ENCODE data around the gene GSE1.
A peak's percentile ranks its signal among the peaks of the same experiment; 100 is the strongest.

GSE1 gene

DNA sequence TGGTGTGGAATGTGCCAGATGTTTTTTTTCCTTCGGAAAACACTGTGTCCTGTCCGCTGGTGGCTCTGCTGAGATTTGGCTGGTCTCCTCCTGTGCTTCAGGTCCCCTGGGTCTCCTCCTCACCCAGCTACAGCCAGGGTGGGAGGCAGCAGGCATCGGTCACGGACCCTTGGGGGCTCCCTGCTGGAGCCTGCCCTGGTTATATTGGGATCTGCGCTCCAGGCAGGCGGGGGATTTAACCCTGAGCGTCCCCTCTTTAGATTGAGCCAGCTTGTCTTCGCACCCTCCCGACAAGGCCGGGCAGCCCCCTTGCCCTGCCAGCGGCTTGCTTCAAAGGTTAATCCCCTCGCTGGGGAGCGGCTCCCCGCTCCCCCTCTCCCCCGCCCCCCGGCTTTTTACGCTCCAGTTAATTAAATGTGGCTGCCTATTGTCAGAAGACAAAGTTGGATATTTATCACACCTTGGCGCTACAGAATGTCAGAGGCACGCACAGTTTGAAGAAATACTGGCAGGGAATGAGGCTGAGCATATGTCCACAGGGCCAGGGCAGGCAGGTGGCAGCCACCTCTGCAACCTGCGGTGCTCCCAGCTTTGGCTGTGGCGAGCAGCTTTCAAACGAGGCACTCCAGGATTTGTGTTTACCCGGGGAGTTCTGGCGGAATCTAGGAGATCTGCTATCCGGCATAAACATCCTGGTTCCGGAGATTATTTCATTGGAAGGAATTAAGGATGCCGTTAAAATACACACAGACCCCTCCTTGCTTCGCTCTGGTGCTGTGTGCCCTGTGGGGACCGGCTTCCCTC, 38.2 kb upstream of the GSE1 start:
- no peak for DNase-seq

DNA sequence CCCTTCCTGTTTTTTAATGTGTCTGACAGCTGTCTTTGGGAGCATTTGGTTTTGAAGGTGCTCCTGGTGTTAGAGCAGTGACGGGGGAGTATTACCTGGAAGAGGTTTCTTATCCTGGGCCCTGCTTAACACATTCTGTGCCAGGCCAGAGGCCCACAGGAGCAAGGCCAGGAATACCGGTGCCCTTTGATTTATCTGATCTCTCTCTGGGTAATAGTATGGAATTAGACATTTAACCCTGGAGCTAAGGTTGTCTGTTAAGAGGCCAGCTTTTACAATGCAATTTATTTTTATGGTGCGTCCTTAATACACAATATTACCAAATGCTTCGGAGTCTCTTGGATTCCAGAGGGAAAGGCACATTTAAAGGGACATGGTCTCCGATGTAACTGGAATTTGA, 37.2 kb upstream of the GSE1 start:
- DNase-seq, result no peak

DNA sequence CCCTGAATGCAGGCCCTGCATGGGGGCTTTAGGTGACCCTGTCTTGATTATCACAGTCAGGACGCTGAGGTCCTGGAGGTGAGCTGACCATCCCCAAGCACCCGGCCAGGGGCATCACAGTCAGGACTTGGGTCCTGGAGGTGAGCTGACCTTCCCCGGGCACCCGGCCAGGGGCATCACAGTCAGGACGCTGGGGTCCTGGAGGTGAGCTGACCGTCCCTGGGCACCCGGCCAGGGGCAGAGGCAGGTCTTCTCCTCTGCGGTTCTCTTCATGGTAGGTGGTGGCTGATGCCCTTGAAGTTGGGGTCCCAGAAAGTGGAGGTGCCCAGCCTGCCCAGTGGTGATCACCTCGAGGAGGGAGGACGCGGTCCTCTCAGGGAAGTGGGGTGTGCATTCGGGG, 36.2 kb upstream of the GSE1 start:
- DNase-seq, result no peak

DNA sequence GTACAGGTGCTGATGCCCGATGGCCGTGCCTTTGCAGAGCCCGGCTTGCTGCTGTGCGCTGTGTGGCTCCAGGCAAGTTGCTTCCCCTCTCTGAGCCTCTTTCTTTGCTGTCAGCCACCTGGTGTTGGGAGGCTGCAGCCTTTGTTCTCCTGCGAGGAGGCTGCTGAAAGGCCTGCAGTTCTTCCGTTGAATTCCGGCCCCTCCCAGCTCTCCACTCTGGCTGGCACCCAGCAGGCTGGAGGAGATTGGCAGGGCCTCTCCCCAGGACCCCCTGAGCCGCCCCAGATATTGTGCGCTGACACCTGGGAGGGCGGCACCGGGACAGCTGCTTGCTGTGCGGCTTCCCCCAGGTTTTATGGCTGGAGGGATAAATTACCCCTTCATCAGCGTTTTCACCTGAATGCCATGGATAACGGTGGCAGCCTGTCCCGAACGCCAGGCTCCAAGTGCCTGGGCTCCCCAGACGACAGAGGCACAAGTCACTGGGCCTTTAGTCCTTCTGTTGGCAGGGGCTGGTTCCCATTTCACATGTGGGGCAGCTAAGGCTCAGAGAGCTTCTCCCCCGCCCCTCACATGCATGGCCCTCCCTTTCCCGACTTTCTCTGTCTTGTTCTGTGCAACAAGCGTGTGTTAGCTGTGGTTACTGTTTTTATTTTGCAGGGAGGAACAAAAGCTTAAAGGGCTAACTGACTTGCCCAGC, 35.1 kb upstream of the GSE1 start:
- DNase-seq, result no peak

GRCh38 chr16:85578599-85578948, 34.5 kb upstream of the GSE1 start:
- no peak for DNase-seq

DNA sequence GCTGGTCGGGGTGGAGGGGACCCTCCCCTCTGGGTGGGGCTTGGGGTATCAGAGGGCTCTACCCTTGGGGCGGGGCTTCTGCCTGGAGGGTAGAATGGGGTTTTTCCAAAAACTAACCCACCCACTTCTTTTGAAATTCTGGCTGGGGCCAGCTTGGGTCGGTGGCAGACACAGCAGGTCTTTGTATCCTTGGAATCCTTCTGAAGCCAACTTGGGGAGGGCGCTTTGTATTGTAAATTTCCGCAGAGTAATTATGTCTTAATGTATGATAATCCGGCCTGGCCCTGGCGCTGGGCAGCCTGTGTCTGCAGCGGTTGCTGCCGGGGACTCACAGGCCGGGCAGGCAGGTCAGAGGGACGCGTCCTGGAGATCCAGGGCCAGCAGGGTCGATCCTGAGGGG, 33.9 kb upstream of the GSE1 start:
- no peak for DNase-seq

GRCh38 chr16:85579923-85580580, 33.1 kb upstream of the GSE1 start:
- no peak for DNase-seq

GRCh38 chr16:85580684-85581083, 32.4 kb upstream of the GSE1 start:
- no peak for DNase-seq

DNA sequence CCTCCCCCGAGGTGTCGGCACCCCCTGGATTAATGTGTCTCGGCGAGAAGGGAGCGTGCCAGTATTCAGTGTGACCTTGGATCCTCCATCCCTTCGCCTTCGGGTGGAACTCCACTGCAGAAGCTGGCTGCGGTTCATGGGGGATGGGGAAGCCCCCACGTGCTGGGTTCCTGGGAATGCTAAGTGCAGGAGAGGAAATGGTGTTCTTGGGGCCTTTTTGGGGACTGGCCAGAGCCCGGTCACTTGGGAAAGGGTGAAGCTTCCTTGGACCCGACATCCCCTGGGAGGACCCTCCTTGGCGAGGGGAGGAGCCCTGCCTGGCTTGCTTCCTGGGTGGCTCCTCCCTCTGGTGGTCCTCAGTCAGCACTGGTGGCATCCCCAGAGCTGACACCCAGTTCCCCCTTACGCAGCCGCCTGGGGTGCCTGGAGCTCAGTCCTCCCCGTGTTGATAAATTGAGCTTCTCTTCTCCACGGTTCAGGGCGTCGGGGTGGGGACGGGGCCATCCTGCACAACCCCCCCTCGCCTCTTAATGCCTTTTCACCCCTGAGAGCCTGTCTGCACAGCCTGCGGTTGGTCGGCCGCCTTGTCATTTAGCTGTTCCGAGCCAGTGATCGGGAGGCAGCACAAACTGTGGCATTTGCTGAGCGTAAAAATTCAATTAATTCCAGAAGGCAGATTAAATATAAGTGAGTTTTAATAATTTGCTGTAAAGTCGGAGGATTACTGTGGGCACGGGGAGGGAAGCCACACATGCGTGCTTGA, 30.7 kb upstream of the GSE1 start:
- DNase-seq, result no peak

DNA sequence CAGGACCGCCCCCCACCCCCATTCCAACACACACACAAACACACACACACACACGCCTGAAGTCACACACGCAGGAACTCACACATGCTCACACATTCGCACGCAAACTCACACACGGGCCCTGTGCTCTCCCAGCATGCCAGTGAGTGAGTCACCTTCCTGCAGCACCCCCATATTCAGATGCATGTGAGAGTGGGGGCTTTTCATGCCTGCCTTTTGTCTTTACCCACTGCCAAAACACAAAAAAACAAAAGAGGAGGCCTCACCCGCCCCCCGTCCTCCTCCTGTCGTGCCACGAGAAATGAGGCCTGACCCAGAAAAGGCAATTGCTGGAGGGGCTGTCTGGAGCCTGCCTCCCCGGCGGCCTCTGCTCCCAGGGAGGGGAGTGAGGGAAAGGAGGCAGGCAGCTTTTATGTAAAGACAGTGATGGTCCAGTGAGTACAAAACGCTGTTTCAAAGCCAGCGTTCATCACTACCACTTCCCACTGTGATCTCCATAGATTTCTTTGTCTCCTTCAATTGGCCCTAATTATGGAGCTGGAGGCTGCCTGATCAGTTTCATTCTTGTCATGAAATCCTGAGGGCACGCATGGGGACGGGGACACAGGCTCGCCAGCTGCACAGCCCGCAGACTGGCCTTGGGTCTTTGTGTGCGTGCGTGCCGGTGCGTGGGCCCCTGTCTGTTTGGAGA, 29.5 kb upstream of the GSE1 start:
- DNase-seq, result peak; percentile 36

GRCh38 chr16:85584267-85584666, 28.9 kb upstream of the GSE1 start:
- no peak for DNase-seq

DNA sequence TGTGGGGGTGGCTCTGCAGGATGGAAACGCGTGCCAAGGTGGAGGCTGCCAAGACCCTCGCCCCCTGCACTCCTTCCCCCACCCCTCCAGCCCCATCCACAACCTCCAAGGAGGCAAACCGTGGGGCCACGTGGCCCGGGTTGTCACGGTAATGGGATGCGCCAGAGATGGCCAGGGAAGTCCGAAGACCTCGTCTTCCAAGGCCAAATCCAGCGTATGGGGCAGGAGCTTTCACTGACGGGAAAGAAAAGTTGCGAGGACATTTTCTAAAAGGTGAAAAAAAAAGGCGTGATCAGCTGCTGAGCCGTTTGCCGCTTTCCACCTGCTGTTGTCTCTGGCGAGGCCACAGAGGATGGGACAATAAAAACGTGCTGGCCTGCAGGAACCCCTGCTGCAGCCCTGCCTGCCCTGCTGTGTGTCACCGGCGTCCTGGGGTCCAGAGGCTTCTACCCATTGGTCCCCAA, 28.3 kb upstream of the GSE1 start:
- no peak for DNase-seq

GRCh38 chr16:85585711-85586110, 27.4 kb upstream of the GSE1 start:
- no peak for DNase-seq

DNA sequence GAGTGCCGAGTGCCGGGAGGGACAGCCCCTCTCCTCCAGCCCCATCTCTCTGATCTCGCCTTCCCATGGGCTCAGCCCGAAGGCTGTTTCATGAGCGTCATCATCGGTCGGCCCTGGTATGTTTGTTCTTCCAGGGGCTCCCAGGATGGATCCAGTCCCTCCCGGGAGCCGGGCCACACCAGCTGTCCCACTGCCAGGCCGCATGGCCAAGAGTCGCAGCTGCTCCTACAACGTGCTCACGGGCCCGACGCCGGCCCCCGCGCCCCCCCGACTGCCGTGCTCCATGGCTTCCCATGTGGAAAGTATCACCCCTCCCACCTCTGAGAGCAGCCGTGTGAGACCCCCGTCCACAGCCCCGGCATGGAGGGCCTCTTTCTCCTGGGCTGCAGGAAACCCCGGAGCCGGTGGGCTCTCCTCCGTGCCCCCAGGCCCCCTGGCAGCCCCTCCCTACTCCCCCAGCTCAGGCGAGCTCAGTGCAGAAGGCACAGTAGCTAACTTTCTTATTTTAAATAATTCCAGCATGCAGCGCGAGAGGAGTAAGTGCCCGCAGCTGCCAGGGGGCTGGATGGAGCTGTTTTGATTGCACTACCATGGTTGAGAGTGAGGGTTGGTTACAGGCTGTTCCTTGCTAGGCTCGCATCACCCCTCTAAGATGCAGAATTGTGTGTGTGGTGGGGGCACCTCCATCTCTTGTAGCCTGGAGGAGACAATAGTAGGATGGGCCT, 26.6 kb upstream of the GSE1 start:
- no peak for DNase-seq

- no peak for DNase-seq
These were observed 25.2 kb upstream of the GSE1 start for GRCh38 chr16:85587762-85588556.

DNA sequence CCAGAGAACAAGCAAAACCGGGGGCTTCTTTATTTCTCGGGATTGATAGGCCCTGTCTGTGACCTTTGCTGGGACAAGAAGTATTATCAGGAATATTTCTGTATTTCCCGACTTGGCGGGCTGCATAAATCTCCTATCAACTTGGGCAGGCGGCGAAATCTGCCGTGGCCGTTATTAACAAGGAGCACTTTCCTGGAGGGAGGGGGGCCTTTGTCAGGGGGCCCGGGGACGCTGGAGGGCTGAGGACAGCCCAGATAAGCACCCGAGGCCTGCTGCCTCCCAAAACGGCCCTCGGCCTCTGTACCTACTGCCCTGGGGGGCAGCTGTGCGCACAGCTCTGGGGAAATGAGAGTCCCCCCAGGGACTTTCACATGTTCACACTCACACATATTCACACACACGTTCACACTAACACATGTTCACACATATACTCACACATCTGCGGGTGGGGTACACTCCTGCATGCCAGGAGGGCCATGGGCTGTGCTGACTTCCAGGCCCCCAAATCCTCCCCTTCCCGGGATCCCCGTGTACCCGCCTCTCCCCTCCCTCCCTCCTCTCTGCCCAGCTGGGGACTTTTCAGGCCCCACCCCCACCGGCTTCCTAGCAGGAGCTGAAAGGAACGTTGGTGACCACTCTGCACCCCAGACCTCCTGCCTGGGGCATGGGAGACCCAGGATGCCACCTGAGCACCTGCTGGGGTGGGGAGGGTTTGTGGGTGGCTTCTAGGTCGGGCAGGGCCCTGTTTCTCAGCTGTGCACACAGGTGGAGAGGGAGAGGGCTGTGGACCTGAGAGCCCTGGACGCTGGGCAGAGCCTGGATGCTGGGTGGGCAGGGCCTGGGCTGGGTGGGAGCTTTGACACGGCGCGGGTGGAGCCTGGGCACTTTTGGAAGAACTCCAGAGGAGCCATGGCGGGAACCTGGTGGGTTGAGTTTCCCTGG, 24.3 kb upstream of the GSE1 start:
- DNase-seq, result no peak

GRCh38 chr16:85589688-85590505, 23.2 kb upstream of the GSE1 start:
- DNase-seq, result no peak

- no peak for DNase-seq
These were observed 22.7 kb upstream of the GSE1 start for GRCh38 chr16:85590506-85590832.

- DNase-seq, result no peak
These were observed 21.7 kb upstream of the GSE1 start for GRCh38 chr16:85591381-85591780.

All from HCEC 1CT (cell line).